ENCODE measurements around the gene ZNF780A. TPM values are rescaled to one million over a fixed set of nuclear protein-coding genes. Genes with fewer than 3 reads are reported as not detected.
"Not testable (repeated sequence)": the region's sequence is repeated elsewhere in the genome, so short reads cannot be mapped to it uniquely, and the experiment has no call there.

The ZNF780A gene
- total RNA-seq, 4 donors from 2014 or later: 26.8 to 60.1 (median 33.8) TPM

DNA sequence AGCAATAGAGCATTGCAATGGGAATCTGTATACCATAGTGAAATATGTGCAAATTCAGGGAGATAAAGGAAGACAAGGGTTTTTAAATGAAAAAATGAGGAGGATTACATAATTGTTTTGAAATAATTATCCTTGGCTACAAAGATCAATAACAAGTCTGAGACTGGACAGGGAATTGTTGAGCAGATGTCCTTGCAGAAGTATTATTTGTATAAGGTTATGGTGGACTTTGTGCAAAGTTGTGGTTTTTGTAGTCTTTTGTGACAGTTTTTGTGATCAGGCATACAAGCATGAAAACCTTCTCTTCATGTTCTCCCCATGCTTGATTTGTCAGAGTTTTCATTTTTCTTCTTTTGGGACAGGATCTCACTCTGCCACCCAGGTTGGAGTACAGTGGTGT lies 25.3 kb upstream of the ZNF780A start:
- Histone ChIP-seq H3K9me3 (no peaks in the 10 kb centered on the region), H3K4me1 (no peaks in the 10 kb centered on the region), H3K4me3 (replicated peaks in 1 of 3) (no peak overlapping the region), H3K27ac (no peak overlapping the region), H3K36me3 (no peaks in the 10 kb centered on the region), H3K27me3 (no peaks in the 10 kb centered on the region)
- DNase-seq: no peak
- intact Hi-C loops (cut with DNase I): no loop called here
- TF ChIP-seq POLR2A (IDR thresholded peaks at IDR 0.05) (no peak), CTCF (IDR thresholded peaks at IDR 0.05) (no peak)

- intact Hi-C loops (cut with DNase I); DNase-seq; H3K9me3 ChIP-seq; H3K4me1 ChIP-seq; H3K36me3 ChIP-seq; H3K4me3 ChIP-seq (replicated peaks in 1 of 3); H3K27me3 ChIP-seq; H3K27ac ChIP-seq: not testable (repeated sequence)
- WGBS, 2 donors: 81 to 91% methylated on average over 2 to 4 of the region's 6 CpGs
Measured at GRCh38 chr19:40114119-40114518, 23.4 kb upstream of the ZNF780A start.

GRCh38 chr19:40112271-40112670 lies 21.5 kb upstream of the ZNF780A start:
- WGBS, 2 donors: 63 to 65% methylated on average over 4 of the region's 4 CpGs
- intact Hi-C loops (cut with DNase I): not testable (repeated sequence)

DNA sequence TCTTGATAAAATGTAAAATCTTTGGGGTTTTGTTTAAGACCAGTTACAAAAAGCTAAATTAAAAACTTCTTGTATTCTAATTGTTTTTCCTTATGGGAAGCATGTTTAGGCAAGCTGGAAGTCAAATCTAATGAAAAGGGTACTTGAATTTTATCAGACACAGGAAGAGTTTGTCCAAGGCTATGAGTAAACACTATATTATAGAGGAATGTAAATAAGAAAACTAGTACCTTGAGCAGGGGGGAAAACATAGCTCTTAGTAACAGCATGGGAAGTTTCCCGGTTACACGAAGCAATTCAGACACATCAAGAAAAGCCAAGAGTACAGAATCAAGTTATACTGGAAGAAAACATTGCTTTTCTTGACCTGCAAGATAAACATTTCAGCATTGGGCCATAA lies 19.8 kb upstream of the ZNF780A start:
- Histone ChIP-seq H3K36me3 (no peaks in the 10 kb centered on the region), H3K4me1 (no peaks in the 10 kb centered on the region), H3K4me3 (replicated peaks in 1 of 3) (no peak overlapping the region), H3K27me3 (no peaks in the 10 kb centered on the region), H3K27ac (no peak overlapping the region), H3K9me3 (no peaks in the 10 kb centered on the region)
- intact Hi-C loops (cut with DNase I): no loop called here
- TF ChIP-seq POLR2A (IDR thresholded peaks at IDR 0.05) (no peak), CTCF (IDR thresholded peaks at IDR 0.05) (no peak)
- 68 to 81% methylated on average over 2 of the region's 2 CpGs for WGBS, 2 donors
- no peak for DNase-seq

More at GRCh38 chr19:40112271-40112670, 21.5 kb upstream of the ZNF780A start:
- not testable (repeated sequence) for H3K27ac ChIP-seq; H3K4me1 ChIP-seq; DNase-seq; H3K36me3 ChIP-seq; H3K4me3 ChIP-seq (replicated peaks in 1 of 3); H3K27me3 ChIP-seq; H3K9me3 ChIP-seq

GRCh38 chr19:40104754-40105153 lies 14.0 kb upstream of the ZNF780A start:
- no peak overlapping the region for H3K27ac ChIP-seq
- H3K9me3 ChIP-seq: no peaks in the 10 kb centered on the region
- H3K4me3 ChIP-seq (replicated peaks in 1 of 3): no peak overlapping the region
- WGBS, 2 donors: 57 to 65% methylated on average over 1 of the region's 1 CpG
- no peaks in the 10 kb centered on the region for H3K36me3 ChIP-seq
- intact Hi-C loops (cut with DNase I): no loop called here
- DNase-seq: no peak
- no peaks in the 10 kb centered on the region for H3K4me1 ChIP-seq
- TF ChIP-seq POLR2A (IDR thresholded peaks at IDR 0.05) (no peak), CTCF (IDR thresholded peaks at IDR 0.05) (no peak)
- H3K27me3 ChIP-seq: no peaks in the 10 kb centered on the region

GRCh38 chr19:40103600-40103999 lies 12.9 kb upstream of the ZNF780A start:
- H3K9me3 ChIP-seq: no peaks in the 10 kb centered on the region
- H3K4me1 ChIP-seq: no peaks in the 10 kb centered on the region
- intact Hi-C loops (cut with DNase I): no loop called here
- no peak for DNase-seq
- 85 to 91% methylated on average over 4 of the region's 4 CpGs for WGBS, 2 donors
- no peak overlapping the region for H3K4me3 ChIP-seq (replicated peaks in 1 of 3)
- H3K36me3 ChIP-seq: no peaks in the 10 kb centered on the region
- no peak for TF ChIP-seq CTCF (IDR thresholded peaks at IDR 0.05)
- TF ChIP-seq POLR2A (IDR thresholded peaks at IDR 0.05): no peak
- no peak overlapping the region for H3K27ac ChIP-seq
- H3K27me3 ChIP-seq: no peaks in the 10 kb centered on the region
